ENCODE data around the gene CCNK.

CCNK gene

DNA sequence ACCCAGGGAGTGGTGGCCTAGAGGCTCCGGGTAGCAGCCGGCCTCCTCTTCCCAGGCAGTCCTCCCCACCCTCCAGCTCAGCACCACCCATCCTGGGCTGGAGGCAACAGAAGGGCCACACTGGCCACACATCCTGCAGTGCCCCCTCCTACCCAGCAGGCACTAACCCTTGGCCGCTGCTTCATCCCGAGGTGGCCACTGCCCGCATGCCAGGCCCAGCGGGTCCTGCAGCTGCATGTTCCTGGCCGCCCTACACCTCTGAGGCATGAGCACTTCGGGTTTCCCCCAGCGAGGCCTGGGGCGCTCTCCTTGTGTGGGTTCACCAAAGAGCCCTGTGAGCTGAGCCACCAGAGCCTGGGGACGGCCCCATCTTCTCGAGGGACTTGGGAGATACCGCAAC is 61.4 kb downstream of the CCNK start:
- POLR2A ChIA-PET (ENCODE audit: low non-redundant PET), result interaction anchor here (0.6 kb wide), 1 partner anchor 1006 kb away, joined by 3 read pairs; no protein-coding TSS in a partner anchor
- no peak for TF ChIP-seq CTCF (conservative IDR thresholded peaks at IDR 0.05; ENCODE audit: low read depth)
- CTCF ChIA-PET, result interaction anchor here (0.6 to 1.1 kb wide), 3 partner anchors 25 to 1771 kb away, joined by 3 read pairs; no protein-coding TSS in a partner anchor
- H3K27ac ChIP-seq, result peak overlapping the region; percentile 11; the same call in 1 of the 2 replicates
- DNase-seq (ENCODE audit: low spot score), result no peak

- no peak for TF ChIP-seq CTCF (conservative IDR thresholded peaks at IDR 0.05; ENCODE audit: low read depth)
- ChIA-PET CTCF (no interaction called here), POLR2A (ENCODE audit: low non-redundant PET) (no interaction called here)
- no peak for DNase-seq (ENCODE audit: low spot score)
- peak overlapping the region; percentile 11; the same call in 1 of the 2 replicates for H3K27ac ChIP-seq
Measured at GRCh38 chr14:99543370-99543769, 62.2 kb downstream of the CCNK start.

DNA sequence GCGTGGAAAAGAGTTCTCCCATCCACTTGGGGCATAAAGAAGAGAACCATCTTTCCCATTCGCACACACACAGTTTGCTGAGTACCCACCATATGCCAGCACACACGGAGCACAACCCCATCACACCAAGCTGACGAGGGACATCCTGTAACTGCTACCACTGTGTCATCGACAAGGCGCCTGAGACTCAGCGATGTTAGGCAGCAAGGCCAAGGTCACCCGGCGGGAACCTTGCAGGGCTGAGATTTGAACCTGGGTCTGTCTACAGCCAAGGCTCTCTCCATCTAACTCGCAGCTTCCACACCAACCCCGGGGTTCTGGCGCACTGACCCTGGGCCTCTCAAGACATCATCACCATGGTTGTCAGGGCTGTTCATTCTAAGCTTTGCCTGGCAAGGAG is 62.8 kb downstream of the CCNK start:
- no peak for TF ChIP-seq CTCF (conservative IDR thresholded peaks at IDR 0.05; ENCODE audit: low read depth)
- DNase-seq (ENCODE audit: low spot score), result no peak
- no peak overlapping the region for H3K27ac ChIP-seq
- CTCF ChIA-PET, result no interaction called here
- POLR2A ChIA-PET (ENCODE audit: low non-redundant PET), result no interaction called here

GRCh38 chr14:99544991-99545390 is 63.8 kb downstream of the CCNK start:
- TF ChIP-seq CTCF (conservative IDR thresholded peaks at IDR 0.05; ENCODE audit: low read depth), result no peak
- POLR2A ChIA-PET (ENCODE audit: low non-redundant PET), result no interaction called here
- CTCF ChIA-PET, result interaction anchor here (0.6 kb wide), 1 partner anchor 79 kb away, joined by 3 read pairs; no protein-coding TSS in a partner anchor
- no peak for DNase-seq (ENCODE audit: low spot score)
- 0 out of 2 replicates have a peak overlapping the region, but pooled peaks have one; percentile 5 for H3K27ac ChIP-seq

GRCh38 chr14:99545586-99545985 is 64.4 kb downstream of the CCNK start:
- TF ChIP-seq CTCF (conservative IDR thresholded peaks at IDR 0.05; ENCODE audit: low read depth), result no peak
- DNase-seq (ENCODE audit: low spot score), result no peak
- H3K27ac ChIP-seq, result 0 out of 2 replicates have a peak overlapping the region, but pooled peaks have one; percentile 5
- CTCF ChIA-PET, result no interaction called here
- POLR2A ChIA-PET (ENCODE audit: low non-redundant PET), result no interaction called here

DNA sequence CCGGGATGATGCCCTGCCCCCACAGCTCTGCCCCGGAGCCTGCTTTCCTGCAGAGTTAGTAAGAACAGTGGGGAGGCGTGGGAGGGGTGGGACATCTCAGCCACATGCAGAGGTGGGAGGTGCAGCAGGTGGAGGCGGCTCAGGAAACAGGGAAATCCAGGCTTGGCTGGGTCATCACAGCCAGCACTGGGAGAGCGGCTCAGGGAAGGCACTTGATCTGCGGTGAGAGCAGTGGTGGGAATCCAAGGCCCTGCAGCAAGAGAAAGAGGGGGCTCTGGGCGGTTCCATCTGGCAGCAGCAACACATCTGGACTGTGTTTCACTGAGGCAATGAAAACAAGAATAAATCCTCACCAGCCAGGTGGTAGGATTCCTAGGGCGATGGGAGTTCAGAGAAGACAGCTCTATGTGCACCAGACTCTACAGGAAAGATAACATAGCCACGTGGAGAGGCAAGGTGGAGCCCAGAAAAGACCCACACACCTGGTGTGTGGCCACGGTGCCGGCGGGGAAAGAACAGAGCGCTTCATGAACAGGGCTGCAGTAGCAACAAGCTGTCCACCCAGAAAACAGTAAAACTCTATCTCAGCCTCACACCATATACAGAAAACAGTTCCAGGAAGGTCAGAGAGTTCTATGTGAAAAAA is 65.1 kb downstream of the CCNK start:
- ChIA-PET CTCF (interaction anchor here (0.6 kb wide), 1 partner anchor 775 kb away, joined by 4 read pairs; no protein-coding TSS in a partner anchor), POLR2A (ENCODE audit: low non-redundant PET) (no interaction called here)
- no peak for DNase-seq (ENCODE audit: low spot score)
- no peak overlapping the region for H3K27ac ChIP-seq
- no peak for TF ChIP-seq CTCF (conservative IDR thresholded peaks at IDR 0.05; ENCODE audit: low read depth)
